AG09309 (cell line): ENCODE data around the gene RCOR1.
"Not testable (repeated sequence)": the region's sequence is repeated elsewhere in the genome, so short reads cannot be mapped to it uniquely, and the experiment has no call there.

Source experiments
- DNase-seq: peaks from one replicate; pipeline ENCODE4 v3.0.0-alpha.2; 2010; ENCODE audit warnings: low read depth
- H3K4me3 ChIP-seq: 2 replicates; pipeline ENCODE4 v1.5.1; 2011; ENCODE audit warnings: mild to moderate bottlenecking, low read depth, low read length, moderate library complexity; ENCODE audit not compliant: control insufficient read depth
- TF ChIP-seq, protein P1 (sequence below): IDR thresholded peaks from 2 replicates; pipeline ENCODE4 v1.5.1; 2011; ENCODE audit warnings: mild to moderate bottlenecking, low read depth, low read length, inconsistent platforms; ENCODE audit not compliant: insufficient read depth, control insufficient read depth; ENCODE audit errors: missing control alignments

Gene RCOR1

DNA sequence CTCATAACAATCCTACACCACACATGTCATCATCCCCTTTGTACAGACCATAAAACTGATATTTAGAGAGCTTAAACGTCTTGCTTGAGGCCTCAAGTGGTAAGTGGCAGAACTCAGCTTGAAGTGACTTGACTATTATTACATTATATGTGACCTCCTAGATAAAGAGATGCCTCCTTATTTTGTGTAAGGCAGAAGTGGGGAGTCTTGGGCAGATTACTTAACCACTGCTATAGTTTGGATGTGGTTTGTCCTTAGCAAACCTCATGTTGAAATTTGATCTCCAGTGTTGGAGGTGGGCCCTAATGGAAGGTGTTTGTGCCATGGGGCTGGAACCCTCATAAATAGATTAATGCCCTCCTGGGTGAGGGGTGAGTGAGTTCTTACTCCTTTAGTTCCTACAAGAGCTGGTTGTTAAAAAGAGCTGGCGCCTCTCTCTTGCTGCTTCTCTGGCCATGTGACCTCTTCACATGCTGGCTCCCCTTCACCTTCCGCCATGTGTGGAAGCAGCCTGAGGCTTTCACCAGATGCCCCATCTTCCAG is 37.4 kb downstream of the RCOR1 start:
- H3K4me3 ChIP-seq, result no peak overlapping the region
- no peak for DNase-seq
- TF ChIP-seq, protein P1, sequence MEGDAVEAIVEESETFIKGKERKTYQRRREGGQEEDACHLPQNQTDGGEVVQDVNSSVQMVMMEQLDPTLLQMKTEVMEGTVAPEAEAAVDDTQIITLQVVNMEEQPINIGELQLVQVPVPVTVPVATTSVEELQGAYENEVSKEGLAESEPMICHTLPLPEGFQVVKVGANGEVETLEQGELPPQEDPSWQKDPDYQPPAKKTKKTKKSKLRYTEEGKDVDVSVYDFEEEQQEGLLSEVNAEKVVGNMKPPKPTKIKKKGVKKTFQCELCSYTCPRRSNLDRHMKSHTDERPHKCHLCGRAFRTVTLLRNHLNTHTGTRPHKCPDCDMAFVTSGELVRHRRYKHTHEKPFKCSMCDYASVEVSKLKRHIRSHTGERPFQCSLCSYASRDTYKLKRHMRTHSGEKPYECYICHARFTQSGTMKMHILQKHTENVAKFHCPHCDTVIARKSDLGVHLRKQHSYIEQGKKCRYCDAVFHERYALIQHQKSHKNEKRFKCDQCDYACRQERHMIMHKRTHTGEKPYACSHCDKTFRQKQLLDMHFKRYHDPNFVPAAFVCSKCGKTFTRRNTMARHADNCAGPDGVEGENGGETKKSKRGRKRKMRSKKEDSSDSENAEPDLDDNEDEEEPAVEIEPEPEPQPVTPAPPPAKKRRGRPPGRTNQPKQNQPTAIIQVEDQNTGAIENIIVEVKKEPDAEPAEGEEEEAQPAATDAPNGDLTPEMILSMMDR, result no peak

DNA sequence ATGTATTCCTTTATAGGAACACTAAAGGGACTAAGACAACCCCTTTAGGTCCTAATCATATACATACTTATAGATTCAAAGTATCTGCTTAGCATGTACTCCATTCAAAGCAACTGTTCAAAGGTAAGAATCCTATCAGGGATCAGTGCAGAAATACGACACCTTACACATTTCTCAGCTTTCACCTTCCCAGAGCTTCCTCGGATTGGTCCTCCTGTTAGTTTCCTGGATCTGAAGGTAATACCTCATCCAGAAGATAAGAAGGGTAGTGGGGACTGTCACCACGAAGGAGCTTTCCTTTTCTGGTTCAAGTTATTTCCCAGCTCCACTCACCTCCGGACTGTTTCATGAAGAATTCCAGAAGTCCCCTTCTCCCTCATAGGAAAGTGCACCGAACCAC is 38.0 kb downstream of the RCOR1 start:
- TF ChIP-seq, protein P1, result no peak
- DNase-seq, result no peak
- H3K4me3 ChIP-seq, result no peak overlapping the region

DNA sequence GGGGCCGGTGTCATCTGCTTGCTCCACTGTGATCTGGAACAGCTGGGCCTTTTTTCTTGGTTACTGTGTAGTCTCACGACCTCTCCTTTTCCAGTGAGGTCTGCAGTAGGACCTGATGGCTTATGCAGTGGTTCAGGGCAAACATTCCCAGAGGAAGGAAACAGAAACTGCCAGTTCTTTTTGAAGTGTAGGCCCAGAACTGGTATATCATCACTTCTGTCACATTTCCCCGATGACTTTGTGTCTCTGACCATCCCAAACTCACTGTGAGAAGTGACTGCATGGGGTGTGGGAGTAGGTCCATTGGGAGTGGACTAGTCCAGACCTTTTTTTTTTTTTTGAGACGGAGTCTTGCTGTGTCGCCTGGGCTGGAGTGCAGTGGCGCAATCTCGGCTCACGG is 38.4 kb downstream of the RCOR1 start:
- no peak overlapping the region for H3K4me3 ChIP-seq
- no peak for DNase-seq
- TF ChIP-seq, protein P1, result no peak

DNA sequence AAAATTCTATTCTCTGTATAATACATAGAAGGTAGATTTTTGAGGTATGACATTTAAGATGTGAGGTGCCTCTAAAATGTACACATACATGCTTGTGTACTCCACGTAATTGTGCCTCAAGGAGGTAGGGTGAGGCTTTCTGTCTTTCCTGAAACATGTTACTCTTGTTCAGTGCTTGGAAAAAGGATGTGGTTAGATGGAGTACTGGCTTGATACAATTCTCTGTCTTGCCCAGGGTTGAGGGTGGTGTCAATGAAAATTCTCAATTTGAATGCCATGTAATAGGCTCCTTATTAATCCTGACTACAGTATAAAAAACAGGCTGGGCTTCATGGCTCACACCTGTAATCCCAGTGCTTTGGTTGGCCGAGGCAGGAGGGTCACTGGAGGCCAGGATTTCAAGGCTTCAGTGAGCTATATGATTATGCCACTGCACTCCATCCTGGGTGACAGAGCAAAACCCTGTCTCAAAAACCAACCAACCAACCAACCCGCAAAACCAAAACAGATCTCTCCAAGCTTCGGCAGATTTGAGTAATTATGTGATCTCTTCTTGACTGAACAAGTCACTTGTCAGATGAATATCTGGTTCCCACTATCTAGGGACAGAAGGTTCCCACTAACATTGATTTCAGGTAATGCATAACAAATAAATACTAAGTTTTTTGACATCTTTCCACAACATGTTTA is 41.6 kb downstream of the RCOR1 start:
- no peak for DNase-seq
- TF ChIP-seq, protein P1, result no peak
- H3K4me3 ChIP-seq, result no peak overlapping the region

DNA sequence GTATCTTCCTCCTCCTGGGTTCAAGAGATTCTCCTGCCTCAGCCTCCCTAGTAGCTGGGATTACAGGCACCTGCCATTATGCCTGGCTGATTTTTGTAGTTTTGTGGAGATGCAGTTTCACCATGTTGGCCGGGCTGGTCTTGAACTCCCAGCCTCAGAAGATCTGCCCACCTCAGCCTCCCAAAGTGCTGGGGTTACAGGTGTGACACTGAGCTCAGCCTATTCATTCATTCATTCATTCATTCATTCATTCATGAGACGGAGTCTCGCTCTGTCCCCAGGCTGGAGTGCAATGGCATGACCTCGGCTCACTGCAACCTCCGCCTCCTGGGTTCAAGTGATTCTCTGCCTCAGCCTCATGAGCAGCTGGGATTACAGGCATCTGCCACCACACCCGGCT is 47.2 kb downstream of the RCOR1 start:
- not testable (repeated sequence) for H3K4me3 ChIP-seq, DNase-seq

DNA sequence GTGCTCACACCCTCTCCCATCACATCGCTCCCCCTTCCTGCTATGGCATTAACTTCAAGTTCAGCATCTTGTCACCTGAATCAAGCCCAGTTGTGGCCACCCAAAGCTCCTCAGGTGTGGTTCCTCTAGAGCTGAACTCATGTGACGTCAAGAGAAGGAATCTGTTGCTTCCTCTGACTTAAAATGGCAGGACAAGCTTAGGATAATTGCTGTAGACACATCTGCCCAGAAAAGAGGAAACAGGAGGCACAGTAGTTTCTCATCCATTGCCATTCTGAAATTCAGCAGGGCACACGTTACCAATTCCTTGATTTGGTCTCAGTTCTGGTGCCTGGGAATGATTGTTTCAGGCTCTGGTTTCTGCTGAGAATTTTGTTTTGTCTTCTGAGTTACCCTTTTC is 52.1 kb downstream of the RCOR1 start:
- no peak overlapping the region for H3K4me3 ChIP-seq
- TF ChIP-seq, protein P1, result no peak
- DNase-seq, result no peak

DNA sequence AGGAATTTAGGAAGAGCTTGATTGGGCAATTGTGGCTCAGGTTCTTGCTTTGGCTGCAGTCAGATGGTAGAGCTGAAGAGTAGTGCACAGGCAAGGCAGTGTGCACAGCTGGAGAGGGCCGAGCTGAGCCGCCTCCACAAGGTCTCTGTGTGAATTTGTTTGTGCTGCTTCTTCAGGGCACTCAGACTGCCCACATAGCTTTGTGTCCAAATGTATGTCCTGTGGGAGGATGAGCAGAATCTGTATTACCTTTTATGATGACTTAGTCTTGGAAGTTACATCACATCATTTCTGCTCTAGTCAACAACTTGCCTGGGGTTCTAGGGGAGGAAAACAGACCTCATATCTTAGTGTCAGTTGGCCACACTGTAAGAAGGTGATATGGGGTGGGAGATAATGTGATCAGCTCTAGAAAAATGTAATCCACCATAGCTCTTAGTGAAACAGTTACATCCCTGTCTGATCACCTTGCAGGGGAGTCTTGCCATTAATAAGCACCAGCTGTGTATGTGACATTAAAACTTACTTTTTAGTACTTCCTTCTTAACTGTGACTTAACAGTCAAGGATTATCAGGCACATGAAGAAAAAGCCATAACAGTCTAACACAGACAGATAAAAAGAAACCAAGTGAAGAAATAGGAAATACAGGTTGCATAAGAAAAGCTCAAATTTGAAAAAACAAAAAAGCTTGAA is 53.4 kb downstream of the RCOR1 start:
- no peak overlapping the region for H3K4me3 ChIP-seq
- TF ChIP-seq, protein P1, result no peak
- no peak for DNase-seq
